A549 (cell line): Measurements from ENCODE around the gene TNIK. TPM values are rescaled to one million over a fixed set of nuclear protein-coding genes. Genes with fewer than 3 reads are reported as not detected.

Experiments used
- ATAC-seq, 2 experiments: fragments of 200-7000 bp in 1 of 2; fragments of >200 bp in 1 of 2; cut with Nextera tagmentation in 1 of 2; cut with Tn5 transposase in 1 of 2; 3 replicates each; pipeline versions ENCODE4 v1.8.0 to v1.9.1; 2018 to 2020; ENCODE audit warnings: mild to moderate bottlenecking in 1 of 2, moderate library complexity in 1 of 2
- CTCF ChIA-PET: fragments of 300-600 bp; sonication (Branson Sonifier 250); formaldehyde crosslinking; extraction: SDS; loops from one replicate; lab custom pipeline; 2021; ENCODE audit warnings: antibody characterized with exemption, inconsistent platforms; lab: Yijun Ruan, JAX
- POLR2A ChIA-PET: fragments of 350-600 bp; formaldehyde crosslinking; extraction: SDS; loops from one replicate; lab custom pipeline; 2021; ENCODE audit warnings: antibody characterized with exemption, inconsistent platforms; lab: Yijun Ruan, JAX
- DNase-seq, 2 experiments: peaks; one replicate each; pipeline versions ENCODE4 v3.0.0 to v3.0.0-alpha.2; 2011 to 2016; ENCODE audit warnings: low read depth in 1 of 2, low spot score in 1 of 2
- FAIRE-seq: peaks from 2 replicates; lab custom pipeline; 2011; peaks lifted over from hg19 to GRCh38; lab: Jason Lieb, UNC
- H3K27ac ChIP-seq, 2 experiments: fragments of >200 bp; sonication (Bioruptor Twin); formaldehyde crosslinking; 3 replicates each; pipeline ENCODE4 v1.5.1; 2016 to 2017
- H3K4me1 ChIP-seq: fragments of >200 bp; sonication (Bioruptor Twin); formaldehyde crosslinking; 3 replicates; pipeline ENCODE4 v1.6.1; 2016
- H3K4me2 ChIP-seq: fragments of >200 bp; sonication (Bioruptor Twin); formaldehyde crosslinking; 3 replicates; pipeline ENCODE4 v1.6.1; 2016
- H3K4me3 ChIP-seq: fragments of >200 bp; sonication (Bioruptor Twin); formaldehyde crosslinking; 3 replicates; pipeline ENCODE4 v1.5.1; 2016
- H3K9me3 ChIP-seq: fragments of >200 bp; sonication (Bioruptor Twin); formaldehyde crosslinking; 3 replicates; pipeline ENCODE4 v1.6.1; 2016
- ATOH8 ChIP-seq: fragments of 250-450 bp; sonication (Bioruptor Pico); IDR thresholded peaks from 2 replicates; pipeline ENCODE4 v1.5.0; 2020; ENCODE audit warnings: low read depth, mild to moderate bottlenecking, moderate library complexity
- BCL3 ChIP-seq: fragments of >200 bp; sonication (Bioruptor Twin); formaldehyde crosslinking; IDR thresholded peaks from 3 replicates; pipeline ENCODE4 v1.6.1; 2016
- CBX8 ChIP-seq: fragments of 200-600 bp; sonication (generic); IDR thresholded peaks from 2 replicates; pipeline ENCODE4 v1.6.1; 2016
- CHD4 ChIP-seq: fragments of 200-600 bp; sonication (generic); IDR thresholded peaks from 2 replicates; pipeline ENCODE4 v1.6.1; 2016; ENCODE audit warnings: antibody characterized with exemption, mild to moderate bottlenecking, borderline replicate concordance
- E2F6 ChIP-seq: IDR thresholded peaks from 2 replicates; pipeline ENCODE4 v1.6.1; 2012; ENCODE audit warnings: low read depth, borderline replicate concordance
- EP300 ChIP-seq, 2 experiments: fragments of >200 bp; sonication (Bioruptor Twin); formaldehyde crosslinking; IDR thresholded peaks; 2 replicates in 1 of 2; 3 replicates in 1 of 2; pipeline ENCODE4 v1.6.1; 2016 to 2017
- FOSB ChIP-seq: fragments of 250-450 bp; sonication (Bioruptor Pico); IDR thresholded peaks from 2 replicates; pipeline ENCODE4 v1.5.0; 2020; ENCODE audit warnings: mild to moderate bottlenecking, moderate library complexity
- FOXS1 ChIP-seq: fragments of 250-450 bp; sonication (Bioruptor Pico); IDR thresholded peaks from 2 replicates; pipeline ENCODE4 v1.5.0; 2020; ENCODE audit warnings: mild to moderate bottlenecking, moderate library complexity
- HDAC2 ChIP-seq: fragments of 200-600 bp; sonication (generic); IDR thresholded peaks from 2 replicates; pipeline ENCODE4 v1.6.1; 2016
- HES2 ChIP-seq: fragments of >200 bp; sonication (Bioruptor Twin); formaldehyde crosslinking; IDR thresholded peaks from 2 replicates; pipeline ENCODE4 v1.6.1; 2016
- HMGXB4 ChIP-seq: fragments of 250-450 bp; sonication (Bioruptor Pico); IDR thresholded peaks from 2 replicates; pipeline ENCODE4 v1.5.0; 2021; ENCODE audit warnings: mild to moderate bottlenecking, moderate library complexity, borderline replicate concordance
- HOXA7 ChIP-seq: fragments of 250-450 bp; sonication (Bioruptor Pico); IDR thresholded peaks from 2 replicates; pipeline ENCODE4 v1.5.0; 2020; ENCODE audit warnings: mild to moderate bottlenecking, moderate library complexity
- HOXB5 ChIP-seq: fragments of 250-450 bp; sonication (Bioruptor Pico); IDR thresholded peaks from 2 replicates; pipeline ENCODE4 v1.5.0; 2020; ENCODE audit warnings: mild to moderate bottlenecking, moderate library complexity
- MYC ChIP-seq: IDR thresholded peaks from 2 replicates; pipeline ENCODE4 v1.6.1; 2012; ENCODE audit warnings: mild to moderate bottlenecking, inconsistent platforms, low read length, improper control_type of control experiment, borderline replicate concordance
- NPAS2 ChIP-seq: fragments of 250-450 bp; sonication (Bioruptor Pico); IDR thresholded peaks from 2 replicates; pipeline ENCODE4 v1.8.0; 2022; ENCODE audit warnings: mild to moderate bottlenecking, moderate library complexity, borderline replicate concordance
- PBX3 ChIP-seq: IDR thresholded peaks from 2 replicates; pipeline ENCODE4 v1.6.1; 2012
- PHF8 ChIP-seq: fragments of 200-600 bp; sonication (generic); IDR thresholded peaks from 2 replicates; pipeline ENCODE4 v1.6.1; 2016; ENCODE audit warnings: low read depth, mild to moderate bottlenecking, antibody characterized with exemption, moderate library complexity, borderline replicate concordance
- POLR2A ChIP-seq: IDR thresholded peaks from 2 replicates; pipeline ENCODE4 v1.6.1; 2012; ENCODE audit warnings: mild to moderate bottlenecking, low read length
- RNF2 ChIP-seq: fragments of 200-600 bp; sonication (generic); IDR thresholded peaks from 2 replicates; pipeline ENCODE4 v1.6.1; 2016; ENCODE audit warnings: low read depth, mild to moderate bottlenecking, antibody characterized with exemption, moderate library complexity, borderline replicate concordance
- SMC3 ChIP-seq: fragments of >200 bp; sonication (Bioruptor Twin); formaldehyde crosslinking; IDR thresholded peaks from 3 replicates; pipeline ENCODE4 v1.6.1; 2018; ENCODE audit warnings: inconsistent platforms
- SREBF2 ChIP-seq: fragments of 450-650 bp; IDR thresholded peaks from 2 replicates; pipeline ENCODE4 v1.6.1; 2014; ENCODE audit warnings: mild to moderate bottlenecking, moderate library complexity
- TP53 ChIP-seq: fragments of 250-450 bp; sonication (Bioruptor Pico); IDR thresholded peaks from 2 replicates; pipeline ENCODE4 v1.5.0; 2021; ENCODE audit warnings: mild to moderate bottlenecking, moderate library complexity
- ZC3H11A ChIP-seq: fragments of 450-650 bp; IDR thresholded peaks from 2 replicates; pipeline ENCODE4 v1.6.1; 2014; ENCODE audit warnings: antibody characterized with exemption, mild to moderate bottlenecking
- ZFP36 ChIP-seq: fragments of 450-650 bp; IDR thresholded peaks from 2 replicates; pipeline ENCODE4 v1.6.1; 2014; ENCODE audit warnings: borderline replicate concordance; ENCODE audit not compliant: partially characterized antibody
- ZNF302 ChIP-seq: fragments of 250-450 bp; sonication (Bioruptor Pico); IDR thresholded peaks from 2 replicates; pipeline ENCODE4 v1.9.0; 2021; ENCODE audit warnings: inconsistent platforms, mild to moderate bottlenecking, moderate library complexity
- WGBS: methylation state at CpG from one replicate; pipeline ENCODE4 v1.1.6; 2017; ENCODE audit errors: missing lambda C conversion rate; 5-methylcytosine and 5-hydroxymethylcytosine counted together
- polyA plus RNA-seq, 4 experiments: library from polyadenylated mRNA; depleted of rRNA in 3 of 4; stranded (reverse); fragments of >200 nt; fragmentation: RNase III in 1 of 4; extraction: RNeasy Plus Mini Kit Qiagen cat#74134 plus additional on column Dnase treatment in 1 of 4; gene quantifications; 2 replicates in 3 of 4; 3 replicates in 1 of 4; pipeline ENCODE4 v1.2.3, GENCODE V29; 2011 to 2017

TNIK gene
- polyA plus RNA-seq, 2 of the 4 experiments (the other 2 are of a cell fraction): 1.6 to 1.8 TPM

- Histone ChIP-seq H3K27ac (no peak overlapping the region), H3K4me1 (no peaks in the 10 kb centered on the region), H3K9me3 (no peaks in the 10 kb centered on the region), H3K4me2 (no peak overlapping the region), H3K4me3 (no peak overlapping the region)
- 37% methylated on average over 3 of the region's 3 CpGs for WGBS
- ChIA-PET CTCF (interaction anchor here (1.3 kb wide), 1 partner anchor 388 kb away, joined by 3 read pairs; no protein-coding TSS in a partner anchor), POLR2A (no interaction called here)
- DNase-seq (no peak), ATAC-seq (no peak), FAIRE-seq (no peak)
- TF ChIP-seq FOXS1 (CRISPR knock-in tag): no peak
- TF ChIP-seq ZC3H11A: no peak
- TF ChIP-seq MYC: no peak
- TF ChIP-seq POLR2A: no peak
- no peak for TF ChIP-seq E2F6
- TF ChIP-seq TP53: no peak
- TF ChIP-seq ATOH8 (CRISPR knock-in tag): no peak
- TF ChIP-seq RNF2: no peak
- TF ChIP-seq HDAC2: no peak
- TF ChIP-seq CHD4: no peak
- no peak for TF ChIP-seq HMGXB4 (CRISPR knock-in tag)
- TF ChIP-seq CBX8: no peak
- TF ChIP-seq SREBF2: no peak
- no peak for TF ChIP-seq NPAS2 (CRISPR knock-in tag)
Observed at GRCh38 chr3:171437115-171437756, 23.0 kb downstream of the TNIK start.

GRCh38 chr3:171436380-171436779, 23.8 kb downstream of the TNIK start:
- H3K4me1 ChIP-seq: no peaks in the 10 kb centered on the region
- TF ChIP-seq HDAC2: no peak
- FAIRE-seq: no peak
- H3K9me3 ChIP-seq: no peaks in the 10 kb centered on the region
- POLR2A ChIA-PET: no interaction called here
- H3K27ac ChIP-seq: no peak overlapping the region
- no peak for ATAC-seq
- H3K4me2 ChIP-seq: no peak overlapping the region
- CTCF ChIA-PET: no interaction called here
- no peak for DNase-seq
- WGBS: 27% methylated on average over 3 of the region's 3 CpGs
- no peak overlapping the region for H3K4me3 ChIP-seq

- H3K4me1 ChIP-seq: no peaks in the 10 kb centered on the region
- ATAC-seq (no peak), FAIRE-seq (no peak), DNase-seq (no peak)
- H3K9me3 ChIP-seq: no peaks in the 10 kb centered on the region
- H3K4me3 ChIP-seq: no peak overlapping the region
- ChIA-PET CTCF (interaction anchor here (0.6 kb wide), 1 partner anchor 995 kb away, joined by 4 read pairs; no protein-coding TSS in a partner anchor), POLR2A (no interaction called here)
- TF ChIP-seq BCL3: no peak
- TF ChIP-seq EP300 (IDR thresholded peaks at IDR 0.05): no peak
- TF ChIP-seq POLR2A: no peak
- no peak for TF ChIP-seq PHF8
- no peak for TF ChIP-seq PBX3
- TF ChIP-seq HOXB5 (CRISPR knock-in tag): no peak
- TF ChIP-seq NPAS2 (CRISPR knock-in tag): no peak
- TF ChIP-seq HOXA7 (CRISPR knock-in tag): no peak
- TF ChIP-seq ZNF302 (CRISPR knock-in tag): no peak
- no peak for TF ChIP-seq SMC3
- TF ChIP-seq ZFP36: no peak
- no peak for TF ChIP-seq HES2
- TF ChIP-seq FOSB (CRISPR knock-in tag): no peak
- no peak overlapping the region for H3K4me2 ChIP-seq
- no peak overlapping the region for H3K27ac ChIP-seq
Observed at GRCh38 chr3:171435757-171436156, 24.4 kb downstream of the TNIK start.
